AG09309 (cell line): ENCODE data around the gene EZH2.

Experiments used
- DNase-seq: peaks from one replicate; pipeline ENCODE4 v3.0.0-alpha.2; 2010; ENCODE audit warnings: low read depth
- H3K4me3 ChIP-seq: 2 replicates; pipeline ENCODE4 v1.5.1; 2011; ENCODE audit warnings: mild to moderate bottlenecking, low read depth, low read length, moderate library complexity; ENCODE audit not compliant: control insufficient read depth
- CTCF ChIP-seq: IDR thresholded peaks from 2 replicates; pipeline ENCODE4 v1.5.1; 2011; ENCODE audit warnings: mild to moderate bottlenecking, low read depth, low read length, inconsistent platforms; ENCODE audit not compliant: insufficient read depth, control insufficient read depth; ENCODE audit errors: missing control alignments

Gene EZH2

DNA sequence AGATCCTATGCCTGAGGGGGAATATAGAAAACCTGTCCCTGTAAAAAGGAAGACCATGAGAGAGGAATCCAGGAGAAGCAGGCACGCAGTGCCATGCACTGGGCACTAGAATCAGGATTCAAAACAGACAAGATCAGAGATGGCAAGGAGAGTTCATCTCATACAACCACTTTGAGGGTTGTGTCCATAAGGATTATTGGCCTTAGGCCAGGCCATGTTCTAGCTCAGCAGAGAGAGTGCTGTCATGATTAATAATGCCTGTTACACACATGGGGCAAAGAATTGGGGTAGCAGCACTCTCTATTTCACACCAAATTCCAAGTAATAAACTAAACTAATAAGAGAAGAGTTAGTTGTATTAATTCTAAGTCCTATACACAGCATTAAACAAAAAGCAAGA lies 29.1 kb downstream of the EZH2 start:
- no peak overlapping the region for H3K4me3 ChIP-seq
- DNase-seq: no peak
- no peak for TF ChIP-seq CTCF

DNA sequence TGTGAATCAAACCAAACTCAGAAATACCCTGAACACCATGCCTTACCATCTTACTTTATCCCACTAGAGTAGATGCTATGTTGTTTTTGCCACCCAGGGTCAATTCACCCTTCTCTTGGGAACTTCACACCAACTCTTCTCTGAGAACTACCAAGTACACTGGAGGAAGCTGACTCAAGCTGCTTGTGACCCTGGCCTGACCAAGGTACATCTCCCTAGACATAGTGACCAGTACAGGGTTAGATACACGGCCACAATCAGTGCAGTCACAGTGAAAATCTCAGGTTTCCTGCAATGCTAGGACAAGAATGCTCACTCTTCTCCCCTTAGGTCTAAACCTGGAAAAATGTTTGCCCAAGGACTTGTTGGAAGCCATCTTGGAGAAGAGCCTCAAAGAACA lies 31.8 kb downstream of the EZH2 start:
- TF ChIP-seq CTCF: no peak
- no peak overlapping the region for H3K4me3 ChIP-seq
- DNase-seq: no peak

- TF ChIP-seq CTCF: no peak
- no peak for DNase-seq
- H3K4me3 ChIP-seq: no peak overlapping the region
Observed at GRCh38 chr7:148850564-148850963, 33.5 kb downstream of the EZH2 start.

- no peak for TF ChIP-seq CTCF
- no peak overlapping the region for H3K4me3 ChIP-seq
- DNase-seq: no peak
Observed at GRCh38 chr7:148849393-148850098, 34.5 kb downstream of the EZH2 start.

GRCh38 chr7:148847815-148848734 lies 36.0 kb downstream of the EZH2 start:
- no peak overlapping the region for H3K4me3 ChIP-seq
- TF ChIP-seq CTCF: no peak
- no peak for DNase-seq

- H3K4me3 ChIP-seq: no peak overlapping the region
- no peak for TF ChIP-seq CTCF
- DNase-seq: no peak
Observed at GRCh38 chr7:148838905-148839304, 45.2 kb downstream of the EZH2 start.
